ENCODE data around the gene PIK3C2G.
"Not testable (repeated sequence)": the region's sequence is repeated elsewhere in the genome, so short reads cannot be mapped to it uniquely, and the experiment has no call there.

PIK3C2G gene

GRCh38 chr12:18676141-18676540, 414.8 kb downstream of the PIK3C2G start:
- no peak overlapping the region for H3K4me3 ChIP-seq (replicated peaks; ENCODE audit: low read depth, low read length)
- TF ChIP-seq, protein P1, sequence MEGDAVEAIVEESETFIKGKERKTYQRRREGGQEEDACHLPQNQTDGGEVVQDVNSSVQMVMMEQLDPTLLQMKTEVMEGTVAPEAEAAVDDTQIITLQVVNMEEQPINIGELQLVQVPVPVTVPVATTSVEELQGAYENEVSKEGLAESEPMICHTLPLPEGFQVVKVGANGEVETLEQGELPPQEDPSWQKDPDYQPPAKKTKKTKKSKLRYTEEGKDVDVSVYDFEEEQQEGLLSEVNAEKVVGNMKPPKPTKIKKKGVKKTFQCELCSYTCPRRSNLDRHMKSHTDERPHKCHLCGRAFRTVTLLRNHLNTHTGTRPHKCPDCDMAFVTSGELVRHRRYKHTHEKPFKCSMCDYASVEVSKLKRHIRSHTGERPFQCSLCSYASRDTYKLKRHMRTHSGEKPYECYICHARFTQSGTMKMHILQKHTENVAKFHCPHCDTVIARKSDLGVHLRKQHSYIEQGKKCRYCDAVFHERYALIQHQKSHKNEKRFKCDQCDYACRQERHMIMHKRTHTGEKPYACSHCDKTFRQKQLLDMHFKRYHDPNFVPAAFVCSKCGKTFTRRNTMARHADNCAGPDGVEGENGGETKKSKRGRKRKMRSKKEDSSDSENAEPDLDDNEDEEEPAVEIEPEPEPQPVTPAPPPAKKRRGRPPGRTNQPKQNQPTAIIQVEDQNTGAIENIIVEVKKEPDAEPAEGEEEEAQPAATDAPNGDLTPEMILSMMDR (IDR thresholded peaks at IDR 0.05; ENCODE audit: low read length, missing control alignments), result no peak
- no peak for DNase-seq (ENCODE audit: low read depth)

GRCh38 chr12:18676996-18677588, 415.8 kb downstream of the PIK3C2G start:
- TF ChIP-seq, protein P1 (IDR thresholded peaks at IDR 0.05; ENCODE audit: low read length, missing control alignments), result no peak
- DNase-seq (ENCODE audit: low read depth), result peak; percentile 3
- H3K4me3 ChIP-seq (replicated peaks; ENCODE audit: low read depth, low read length), result no peak overlapping the region

DNA sequence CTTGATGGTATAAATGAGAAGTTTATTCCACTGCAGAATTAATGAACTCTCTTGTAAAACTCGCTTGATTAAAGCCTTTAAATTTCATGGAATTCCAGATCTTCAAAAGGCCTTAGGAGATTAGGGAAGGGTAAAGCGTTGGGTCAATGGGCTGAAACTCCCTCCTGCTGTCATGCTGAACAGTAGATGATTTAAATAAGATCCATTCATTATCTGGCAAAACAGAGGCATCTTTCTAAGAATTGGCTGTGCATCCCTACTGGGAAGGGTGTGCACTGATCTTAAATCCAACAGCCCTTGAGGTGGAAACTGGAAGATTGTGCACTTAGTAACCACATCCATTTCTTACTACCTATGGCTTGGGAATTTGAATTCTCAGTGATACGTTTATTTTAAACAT, 420.5 kb downstream of the PIK3C2G start:
- TF ChIP-seq, protein P1 (IDR thresholded peaks at IDR 0.05; ENCODE audit: low read length, missing control alignments), result no peak
- DNase-seq (ENCODE audit: low read depth), result no peak
- H3K4me3 ChIP-seq (replicated peaks; ENCODE audit: low read depth, low read length), result no peak overlapping the region

DNA sequence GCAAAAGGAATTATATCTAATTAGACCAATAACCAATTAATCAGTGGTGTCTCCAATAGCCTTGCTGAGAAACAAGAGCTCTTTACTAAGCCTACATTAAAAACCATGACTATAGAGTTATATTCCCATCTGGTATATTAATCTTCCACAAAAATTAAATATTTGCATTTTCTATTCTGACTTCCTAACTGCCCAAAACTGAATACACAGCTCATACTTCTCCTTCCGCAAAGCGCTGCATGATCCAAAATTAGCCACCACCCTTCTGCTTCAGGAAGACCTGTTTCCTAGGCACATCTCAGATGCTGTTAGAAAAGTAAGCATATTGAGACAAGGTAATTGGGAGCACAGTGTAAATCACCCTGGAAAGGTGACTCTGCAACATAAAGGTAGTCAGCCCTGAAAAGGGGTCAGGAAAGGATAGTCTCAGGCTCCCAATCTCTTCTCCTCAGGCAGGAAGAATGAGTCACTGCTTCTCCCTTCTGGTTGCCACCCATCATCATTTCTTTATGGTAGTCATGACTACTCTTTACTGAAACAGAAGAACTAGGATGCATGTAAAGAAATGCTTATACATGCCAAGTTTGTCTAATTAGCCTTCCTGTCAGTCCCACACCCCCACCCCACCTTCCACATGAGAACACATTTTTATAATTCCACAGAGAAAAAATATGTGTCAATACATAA, 422.2 kb downstream of the PIK3C2G start:
- no peak overlapping the region for H3K4me3 ChIP-seq (replicated peaks; ENCODE audit: low read depth, low read length)
- TF ChIP-seq, protein P1 (IDR thresholded peaks at IDR 0.05; ENCODE audit: low read length, missing control alignments), result no peak
- DNase-seq (ENCODE audit: low read depth), result peak; percentile 54

- TF ChIP-seq, protein P1 (IDR thresholded peaks at IDR 0.05; ENCODE audit: low read length, missing control alignments), result no peak
- peak; percentile 46 for DNase-seq (ENCODE audit: low read depth)
- no peak overlapping the region for H3K4me3 ChIP-seq (replicated peaks; ENCODE audit: low read depth, low read length)
These were observed 423.1 kb downstream of the PIK3C2G start for GRCh38 chr12:18684430-18684829.

GRCh38 chr12:18689771-18690170, 428.5 kb downstream of the PIK3C2G start:
- no peak for DNase-seq (ENCODE audit: low read depth)
- H3K4me3 ChIP-seq (replicated peaks; ENCODE audit: low read depth, low read length), result no peak overlapping the region
- TF ChIP-seq, protein P1 (IDR thresholded peaks at IDR 0.05; ENCODE audit: low read length, missing control alignments), result no peak

GRCh38 chr12:18690653-18691052, 429.3 kb downstream of the PIK3C2G start:
- TF ChIP-seq, protein P1 (IDR thresholded peaks at IDR 0.05; ENCODE audit: low read length, missing control alignments), result no peak
- peak; percentile 72 for DNase-seq (ENCODE audit: low read depth)
- H3K4me3 ChIP-seq (replicated peaks; ENCODE audit: low read depth, low read length), result no peak overlapping the region

DNA sequence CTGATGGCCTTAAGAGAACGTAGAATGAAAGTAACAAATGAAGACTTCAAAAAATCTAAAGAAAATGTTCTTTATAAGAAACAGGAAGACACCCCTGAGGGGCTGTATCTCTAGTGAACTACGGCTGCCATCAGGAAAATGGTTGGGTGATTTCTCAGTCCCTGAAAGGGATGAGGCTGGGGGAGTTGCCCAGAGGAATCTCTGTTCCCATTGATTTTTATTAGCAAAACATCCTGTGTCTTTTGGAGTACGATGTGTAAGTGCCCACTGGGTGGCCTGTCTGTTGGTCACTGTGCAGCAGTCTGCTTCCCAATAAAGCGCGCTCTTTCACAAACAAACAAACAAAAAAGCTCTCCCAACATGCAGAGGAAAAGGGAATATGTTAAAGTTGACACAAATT, 432.7 kb downstream of the PIK3C2G start:
- DNase-seq (ENCODE audit: low read depth); H3K4me3 ChIP-seq (replicated peaks; ENCODE audit: low read depth, low read length): not testable (repeated sequence)
